GM12878 (cell line): ENCODE results near the gene OXCT1. TPM values are rescaled to one million over a fixed set of nuclear protein-coding genes. Genes with fewer than 3 reads are reported as not detected.

Experiments used
- BRCA1 ChIP-seq: IDR thresholded peaks from 2 replicates; pipeline ENCODE4 v1.6.1; 2011; ENCODE audit warnings: low read depth, low read length, improper control_type of control experiment
- CBX5 ChIP-seq: sonication (generic); IDR thresholded peaks from 2 replicates; pipeline ENCODE4 v1.6.1; 2016; ENCODE audit warnings: low read depth, moderate library complexity, mild to moderate bottlenecking, inconsistent platforms
- DPF2 ChIP-seq: fragments of 450-650 bp; IDR thresholded peaks from 2 replicates; pipeline ENCODE4 v1.6.1; 2017; ENCODE audit warnings: mild to moderate bottlenecking
- IKZF1 ChIP-seq: fragments of 450-650 bp; conservative IDR thresholded peaks from 2 replicates; pipeline ENCODE4 v1.6.1; 2017; ENCODE audit warnings: antibody characterized with exemption, mild to moderate bottlenecking
- NFYA ChIP-seq: IDR thresholded peaks from 2 replicates; pipeline ENCODE4 v1.6.1; 2011; ENCODE audit warnings: low read depth, mild to moderate bottlenecking, low read length, improper control_type of control experiment, borderline replicate concordance
- SIX5 ChIP-seq: IDR thresholded peaks from 2 replicates; pipeline ENCODE4 v1.6.1; 2011; ENCODE audit warnings: mild to moderate bottlenecking, low read depth, low read length, moderate library complexity; ENCODE audit not compliant: severe bottlenecking
- SMAD5 ChIP-seq: IDR thresholded peaks from 2 replicates; pipeline ENCODE4 v1.6.1; 2016; ENCODE audit warnings: antibody characterized with exemption, low read depth
- SRF ChIP-seq, 2 experiments: IDR thresholded peaks; 2 replicates each; pipeline ENCODE4 v1.6.1; 2011; ENCODE audit warnings: low read depth in 2 of 2, low read length in 2 of 2, mild to moderate bottlenecking in 1 of 2, moderate library complexity in 1 of 2
- TARDBP ChIP-seq: IDR thresholded peaks from 2 replicates; pipeline ENCODE4 v1.6.1; 2016; ENCODE audit warnings: borderline replicate concordance
- ZNF24 ChIP-seq: fragments of 450-650 bp; IDR thresholded peaks from 2 replicates; pipeline ENCODE4 v1.6.1; 2017; ENCODE audit warnings: antibody characterized with exemption, mild to moderate bottlenecking
- polyA plus RNA-seq, 11 experiments: library from polyadenylated mRNA; depleted of rRNA in 4 of 11; unstranded in 6 of 11; stranded (reverse) in 5 of 11; fragments of >200 nt; fragmentation: Nextera tagmentation in 4 of 11; fragmentation: Illumina TruSeq in 1 of 11; extraction: Ambion mirVana in 4 of 11; extraction: Trizol in 1 of 11; gene quantifications; 1 replicate in 1 of 11; 2 replicates in 10 of 11; pipeline versions ENCODE4 v1.2.1 to v1.2.3, GENCODE V29; 2011 to 2016; ENCODE audit warnings: inconsistent platforms in 2 of 11, missing spikeins in 2 of 11, low read depth in 1 of 11
- total RNA-seq, 4 experiments: library from RNA; depleted of rRNA in 3 of 4; stranded (reverse); fragments of >200 nt in 3 of 4; fragmentation: Illumina TruSeq in 1 of 4; extraction: Trizol in 1 of 4; gene quantifications; 2 replicates each; pipeline versions ENCODE4 v1.2.1 to v1.2.3, GENCODE V29; 2013 to 2021
- TF ChIP-seq, protein P1 (sequence below): fragments of 450-650 bp; IDR thresholded peaks from 2 replicates; pipeline ENCODE4 v1.6.1; 2018; ENCODE audit warnings: mild to moderate bottlenecking, low read depth, moderate library complexity; ENCODE audit not compliant: partially characterized antibody
- TF ChIP-seq, protein P2 (sequence below), 3 experiments: IDR thresholded peaks in 2 of 3; conservative IDR thresholded peaks in 1 of 3; 2 replicates each; pipeline ENCODE4 v1.5.1; 2011; ENCODE audit warnings: low read depth in 3 of 3, low read length in 3 of 3, mild to moderate bottlenecking in 3 of 3, control low read depth in 2 of 3, moderate library complexity in 2 of 3, inconsistent platforms in 1 of 3, mixed read lengths in 1 of 3; ENCODE audit not compliant: control insufficient read depth in 2 of 3, insufficient read depth in 1 of 3; ENCODE audit errors: extremely low read depth in 1 of 3
- TF ChIP-seq, protein P3 (sequence below): IDR thresholded peaks from 2 replicates; pipeline ENCODE4 v1.6.1; 2012; ENCODE audit warnings: low read depth, low read length, improper control_type of control experiment
- TF ChIP-seq, protein P4 (sequence below): IDR thresholded peaks from 2 replicates; pipeline ENCODE4 v1.6.1; 2011; ENCODE audit warnings: borderline replicate concordance, low read depth, mild to moderate bottlenecking, moderate library complexity, low read length; ENCODE audit not compliant: insufficient read depth, poor library complexity, severe bottlenecking
- TF ChIP-seq, protein P5 (sequence below): fragments of 450-650 bp; IDR thresholded peaks from 2 replicates; pipeline ENCODE4 v1.6.1; 2017; ENCODE audit warnings: borderline replicate concordance
- TF ChIP-seq, protein P6 (sequence below): IDR thresholded peaks from 2 replicates; pipeline ENCODE4 v1.6.1; 2011; ENCODE audit warnings: mild to moderate bottlenecking, low read depth, low read length, moderate library complexity; ENCODE audit not compliant: insufficient replicate concordance

The OXCT1 gene
- total and polyA plus RNA-seq, 10 of the 15 experiments (the other 5 are each of a cell fraction or from before 2014, with no cell fraction given) = 46.9 to 103 (median 70.5) TPM

DNA sequence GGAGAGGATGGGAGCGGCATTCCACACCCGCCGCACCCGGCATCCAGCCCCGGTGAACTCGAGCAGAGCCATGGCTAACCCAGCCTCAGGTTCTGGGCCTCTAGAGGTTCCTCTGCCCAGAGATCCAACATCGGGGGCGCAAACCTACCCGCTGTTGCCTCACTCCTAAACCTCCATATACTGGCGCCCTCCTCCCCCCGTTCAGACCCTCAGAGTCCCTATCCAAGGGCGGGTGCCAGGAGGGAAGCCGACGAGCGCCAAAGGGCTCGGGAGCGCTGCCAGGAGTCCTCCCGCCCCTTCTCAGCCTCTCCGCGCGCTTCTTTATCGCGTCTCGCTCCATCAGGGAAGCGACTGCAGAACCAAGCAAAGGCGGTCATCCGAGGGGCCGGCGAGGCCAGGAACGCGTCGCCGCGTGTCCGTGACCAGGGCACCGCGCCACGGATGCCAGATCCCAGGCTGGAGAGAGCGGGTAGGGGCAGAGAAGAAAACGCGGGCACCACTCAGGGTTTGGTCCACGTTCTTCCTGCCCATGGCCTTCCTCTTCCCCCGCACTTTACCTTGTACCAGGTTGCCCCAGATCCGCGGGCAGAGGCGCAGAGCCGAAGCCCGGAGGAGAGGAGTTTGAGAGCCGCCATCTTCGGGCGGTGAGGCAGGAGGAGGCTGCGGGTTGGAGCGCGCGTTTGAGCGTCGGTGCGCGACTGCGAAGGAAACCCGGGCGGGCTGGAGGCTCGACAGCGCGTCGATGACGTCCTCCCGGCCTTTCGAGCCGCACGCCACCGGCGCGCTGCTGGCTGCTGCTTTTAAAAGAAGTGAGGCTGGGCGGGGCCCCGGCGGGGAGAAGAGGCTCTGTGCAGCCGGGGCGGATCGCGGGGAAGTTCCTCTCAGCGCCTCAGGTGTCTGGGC, at the start of gene OXCT1 (continued):
- TF ChIP-seq, protein P1, sequence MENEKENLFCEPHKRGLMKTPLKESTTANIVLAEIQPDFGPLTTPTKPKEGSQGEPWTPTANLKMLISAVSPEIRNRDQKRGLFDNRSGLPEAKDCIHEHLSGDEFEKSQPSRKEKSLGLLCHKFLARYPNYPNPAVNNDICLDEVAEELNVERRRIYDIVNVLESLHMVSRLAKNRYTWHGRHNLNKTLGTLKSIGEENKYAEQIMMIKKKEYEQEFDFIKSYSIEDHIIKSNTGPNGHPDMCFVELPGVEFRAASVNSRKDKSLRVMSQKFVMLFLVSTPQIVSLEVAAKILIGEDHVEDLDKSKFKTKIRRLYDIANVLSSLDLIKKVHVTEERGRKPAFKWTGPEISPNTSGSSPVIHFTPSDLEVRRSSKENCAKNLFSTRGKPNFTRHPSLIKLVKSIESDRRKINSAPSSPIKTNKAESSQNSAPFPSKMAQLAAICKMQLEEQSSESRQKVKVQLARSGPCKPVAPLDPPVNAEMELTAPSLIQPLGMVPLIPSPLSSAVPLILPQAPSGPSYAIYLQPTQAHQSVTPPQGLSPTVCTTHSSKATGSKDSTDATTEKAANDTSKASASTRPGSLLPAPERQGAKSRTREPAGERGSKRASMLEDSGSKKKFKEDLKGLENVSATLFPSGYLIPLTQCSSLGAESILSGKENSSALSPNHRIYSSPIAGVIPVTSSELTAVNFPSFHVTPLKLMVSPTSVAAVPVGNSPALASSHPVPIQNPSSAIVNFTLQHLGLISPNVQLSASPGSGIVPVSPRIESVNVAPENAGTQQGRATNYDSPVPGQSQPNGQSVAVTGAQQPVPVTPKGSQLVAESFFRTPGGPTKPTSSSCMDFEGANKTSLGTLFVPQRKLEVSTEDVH = no peak
- TF ChIP-seq SRF (IDR thresholded peaks at IDR 0.05; ENCODE audit: low read depth in 2 of 2, low read length in 2 of 2) (no peak), DPF2 (no peak; the same call in 1 of the 2 replicates), BRCA1 (no peak), ZNF24 (no peak), IKZF1 (peak; percentile 62), CBX5 (no peak), NFYA (no peak), SIX5 (no peak), TARDBP (no peak; the same call in 1 of the 2 replicates), SMAD5 (peak; percentile 29; the same call in 1 of the 2 replicates)
- TF ChIP-seq, protein P2, sequence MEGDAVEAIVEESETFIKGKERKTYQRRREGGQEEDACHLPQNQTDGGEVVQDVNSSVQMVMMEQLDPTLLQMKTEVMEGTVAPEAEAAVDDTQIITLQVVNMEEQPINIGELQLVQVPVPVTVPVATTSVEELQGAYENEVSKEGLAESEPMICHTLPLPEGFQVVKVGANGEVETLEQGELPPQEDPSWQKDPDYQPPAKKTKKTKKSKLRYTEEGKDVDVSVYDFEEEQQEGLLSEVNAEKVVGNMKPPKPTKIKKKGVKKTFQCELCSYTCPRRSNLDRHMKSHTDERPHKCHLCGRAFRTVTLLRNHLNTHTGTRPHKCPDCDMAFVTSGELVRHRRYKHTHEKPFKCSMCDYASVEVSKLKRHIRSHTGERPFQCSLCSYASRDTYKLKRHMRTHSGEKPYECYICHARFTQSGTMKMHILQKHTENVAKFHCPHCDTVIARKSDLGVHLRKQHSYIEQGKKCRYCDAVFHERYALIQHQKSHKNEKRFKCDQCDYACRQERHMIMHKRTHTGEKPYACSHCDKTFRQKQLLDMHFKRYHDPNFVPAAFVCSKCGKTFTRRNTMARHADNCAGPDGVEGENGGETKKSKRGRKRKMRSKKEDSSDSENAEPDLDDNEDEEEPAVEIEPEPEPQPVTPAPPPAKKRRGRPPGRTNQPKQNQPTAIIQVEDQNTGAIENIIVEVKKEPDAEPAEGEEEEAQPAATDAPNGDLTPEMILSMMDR (IDR thresholded peaks at IDR 0.05 in 2 of 3, conservative IDR thresholded peaks at IDR 0.05 in 1 of 3; ENCODE audit: control insufficient read depth in 2 of 3, extremely low read depth in 1 of 3, insufficient read depth in 1 of 3, low read depth in 3 of 3, low read length in 3 of 3) = no peak
- TF ChIP-seq, protein P3, sequence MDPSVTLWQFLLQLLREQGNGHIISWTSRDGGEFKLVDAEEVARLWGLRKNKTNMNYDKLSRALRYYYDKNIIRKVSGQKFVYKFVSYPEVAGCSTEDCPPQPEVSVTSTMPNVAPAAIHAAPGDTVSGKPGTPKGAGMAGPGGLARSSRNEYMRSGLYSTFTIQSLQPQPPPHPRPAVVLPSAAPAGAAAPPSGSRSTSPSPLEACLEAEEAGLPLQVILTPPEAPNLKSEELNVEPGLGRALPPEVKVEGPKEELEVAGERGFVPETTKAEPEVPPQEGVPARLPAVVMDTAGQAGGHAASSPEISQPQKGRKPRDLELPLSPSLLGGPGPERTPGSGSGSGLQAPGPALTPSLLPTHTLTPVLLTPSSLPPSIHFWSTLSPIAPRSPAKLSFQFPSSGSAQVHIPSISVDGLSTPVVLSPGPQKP = no peak
- TF ChIP-seq, protein P4, sequence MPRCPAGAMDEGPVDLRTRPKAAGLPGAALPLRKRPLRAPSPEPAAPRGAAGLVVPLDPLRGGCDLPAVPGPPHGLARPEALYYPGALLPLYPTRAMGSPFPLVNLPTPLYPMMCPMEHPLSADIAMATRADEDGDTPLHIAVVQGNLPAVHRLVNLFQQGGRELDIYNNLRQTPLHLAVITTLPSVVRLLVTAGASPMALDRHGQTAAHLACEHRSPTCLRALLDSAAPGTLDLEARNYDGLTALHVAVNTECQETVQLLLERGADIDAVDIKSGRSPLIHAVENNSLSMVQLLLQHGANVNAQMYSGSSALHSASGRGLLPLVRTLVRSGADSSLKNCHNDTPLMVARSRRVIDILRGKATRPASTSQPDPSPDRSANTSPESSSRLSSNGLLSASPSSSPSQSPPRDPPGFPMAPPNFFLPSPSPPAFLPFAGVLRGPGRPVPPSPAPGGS = no peak
- TF ChIP-seq, protein P5, sequence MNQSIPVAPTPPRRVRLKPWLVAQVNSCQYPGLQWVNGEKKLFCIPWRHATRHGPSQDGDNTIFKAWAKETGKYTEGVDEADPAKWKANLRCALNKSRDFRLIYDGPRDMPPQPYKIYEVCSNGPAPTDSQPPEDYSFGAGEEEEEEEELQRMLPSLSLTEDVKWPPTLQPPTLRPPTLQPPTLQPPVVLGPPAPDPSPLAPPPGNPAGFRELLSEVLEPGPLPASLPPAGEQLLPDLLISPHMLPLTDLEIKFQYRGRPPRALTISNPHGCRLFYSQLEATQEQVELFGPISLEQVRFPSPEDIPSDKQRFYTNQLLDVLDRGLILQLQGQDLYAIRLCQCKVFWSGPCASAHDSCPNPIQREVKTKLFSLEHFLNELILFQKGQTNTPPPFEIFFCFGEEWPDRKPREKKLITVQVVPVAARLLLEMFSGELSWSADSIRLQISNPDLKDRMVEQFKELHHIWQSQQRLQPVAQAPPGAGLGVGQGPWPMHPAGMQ = no peak
- TF ChIP-seq, protein P6, sequence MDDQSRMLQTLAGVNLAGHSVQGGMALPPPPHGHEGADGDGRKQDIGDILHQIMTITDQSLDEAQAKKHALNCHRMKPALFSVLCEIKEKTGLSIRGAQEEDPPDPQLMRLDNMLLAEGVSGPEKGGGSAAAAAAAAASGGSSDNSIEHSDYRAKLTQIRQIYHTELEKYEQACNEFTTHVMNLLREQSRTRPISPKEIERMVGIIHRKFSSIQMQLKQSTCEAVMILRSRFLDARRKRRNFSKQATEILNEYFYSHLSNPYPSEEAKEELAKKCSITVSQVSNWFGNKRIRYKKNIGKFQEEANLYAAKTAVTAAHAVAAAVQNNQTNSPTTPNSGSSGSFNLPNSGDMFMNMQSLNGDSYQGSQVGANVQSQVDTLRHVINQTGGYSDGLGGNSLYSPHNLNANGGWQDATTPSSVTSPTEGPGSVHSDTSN = no peak
